Posterior cingulate gyrus (tissue), 11 donors: ENCODE measurements around the gene ZBTB20.

ENCODE experiments used
- DNase-seq, 10 donors: peaks; one replicate each; pipeline versions ENCODE4 v3.0.0 to v3.0.0-alpha.2; 2020 to 2021; ENCODE audit warnings: mixed read lengths in 3 of 10
- intact Hi-C: fragments of 100-400 bp; cut with DNase I; formaldehyde crosslinking; loops from one replicate; pipeline ENCODE4 v1.15.1; 2023

ZBTB20 gene

DNA sequence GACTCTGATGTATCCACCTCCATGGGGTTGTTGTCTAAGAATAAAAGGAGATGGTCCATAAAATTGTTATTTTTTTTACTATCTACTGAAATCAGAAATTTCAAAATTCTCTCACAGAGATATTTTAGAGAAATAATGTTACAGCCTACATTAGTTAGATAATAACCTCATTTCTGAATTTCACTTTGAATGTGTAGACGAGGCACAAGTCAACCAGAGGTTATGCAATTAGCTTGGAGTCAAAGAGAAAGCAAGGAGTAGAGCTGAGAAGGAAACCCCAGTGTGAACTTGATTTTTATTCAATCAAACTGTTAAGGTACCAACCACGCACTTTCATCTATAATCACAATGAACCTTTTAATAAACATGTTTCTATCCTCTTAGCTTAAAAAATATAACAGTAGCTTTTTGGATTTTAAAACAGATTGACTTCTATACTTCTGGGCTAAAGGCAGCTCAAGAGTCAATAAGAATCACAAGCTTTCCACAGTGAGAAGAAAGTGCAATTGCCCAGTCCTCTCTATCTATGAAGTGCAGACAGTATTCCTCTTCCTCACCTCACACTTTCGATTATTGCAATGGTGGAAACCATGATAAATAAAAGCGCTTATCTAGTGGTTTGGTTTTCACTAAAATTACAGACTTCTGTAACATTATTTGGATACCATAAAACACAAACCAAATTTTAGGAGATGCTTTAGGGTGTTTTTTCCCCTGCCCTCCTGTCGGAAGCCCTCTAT is 403.2 kb downstream of the ZBTB20 start:
- DNase-seq, result no peak
- intact Hi-C loops, result no loop called here

DNA sequence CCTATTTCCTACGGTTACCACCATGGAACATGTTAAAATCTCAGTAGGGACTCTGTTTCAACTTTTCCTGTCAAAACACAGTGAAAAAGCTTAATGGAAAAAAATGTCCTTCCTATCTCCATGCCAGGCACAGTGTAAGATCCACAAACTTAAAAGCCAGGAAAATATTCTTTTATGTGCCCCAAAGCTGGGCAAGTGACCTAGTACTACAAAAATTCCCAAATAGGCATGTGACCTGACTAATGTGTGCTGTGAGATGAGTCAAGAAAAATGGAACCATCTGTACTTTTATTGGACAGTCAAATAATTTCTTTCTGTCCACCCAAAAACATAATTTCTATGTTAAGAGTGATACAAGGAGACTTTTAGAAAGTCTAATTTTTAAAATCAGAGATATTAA is 406.0 kb downstream of the ZBTB20 start:
- no peak for DNase-seq

GRCh38 chr3:114739627-114740026 is 407.5 kb downstream of the ZBTB20 start:
- intact Hi-C loops, result no loop called here
- DNase-seq, result no peak

More for the DNA sequence above, 406.0 kb downstream of the ZBTB20 start:
- intact Hi-C loops, result no loop called here

DNA sequence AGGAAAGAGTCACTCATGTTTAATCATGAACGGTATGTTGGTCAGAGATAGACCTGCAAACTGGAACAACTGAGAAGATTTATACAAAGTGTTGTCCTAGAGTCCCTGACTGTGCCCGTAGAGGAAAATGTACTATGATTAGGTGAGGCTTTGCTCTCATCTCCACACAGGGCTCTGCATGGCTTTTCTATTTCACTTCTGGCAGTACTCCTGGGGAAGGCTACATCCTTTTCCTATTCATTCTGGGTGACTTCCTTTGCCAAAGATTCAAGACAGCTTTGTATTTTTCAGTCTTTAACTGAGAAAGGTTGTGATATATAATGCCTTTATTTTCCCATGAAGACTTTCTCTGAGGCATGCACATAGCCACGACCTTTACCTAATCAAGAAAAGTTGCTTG is 414.7 kb downstream of the ZBTB20 start:
- DNase-seq, result no peak
- intact Hi-C loops, result no loop called here

DNA sequence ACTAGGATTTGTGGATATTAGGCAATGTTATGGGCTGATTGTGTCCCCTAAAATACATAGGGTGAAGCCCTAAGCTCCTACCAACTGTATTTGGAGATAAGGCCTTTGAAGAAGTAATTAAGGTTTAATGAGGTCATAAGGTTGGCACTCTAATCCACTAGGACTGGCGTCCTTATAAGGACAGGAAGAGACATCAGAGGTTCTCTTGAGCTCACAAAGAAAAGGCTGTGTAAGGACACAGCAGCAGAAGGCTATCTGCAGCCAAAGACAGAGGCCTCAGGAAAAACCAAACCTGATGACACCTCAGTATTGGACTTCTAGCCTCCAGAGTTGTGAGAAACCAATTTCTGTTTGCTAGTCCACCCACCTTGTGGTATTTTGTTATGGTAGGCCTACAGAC is 416.7 kb downstream of the ZBTB20 start:
- no peak for DNase-seq
- intact Hi-C loops, result no loop called here

- intact Hi-C loops, result no loop called here
- no peak for DNase-seq
Measured at GRCh38 chr3:114727373-114727772, 419.7 kb downstream of the ZBTB20 start.

GRCh38 chr3:114725966-114726365 is 421.1 kb downstream of the ZBTB20 start:
- intact Hi-C loops, result no loop called here
- no peak for DNase-seq

- intact Hi-C loops, result no loop called here
- no peak for DNase-seq
Measured at GRCh38 chr3:114722530-114722929, 424.6 kb downstream of the ZBTB20 start.

- no peak for DNase-seq
- intact Hi-C loops, result no loop called here
Measured at GRCh38 chr3:114721864-114722263, 425.2 kb downstream of the ZBTB20 start.

- intact Hi-C loops, result no loop called here
- DNase-seq, result no peak
Measured at GRCh38 chr3:114721209-114721608, 425.9 kb downstream of the ZBTB20 start.

GRCh38 chr3:114718898-114719210 is 428.2 kb downstream of the ZBTB20 start:
- DNase-seq, result no peak
- intact Hi-C loops, result no loop called here

DNA sequence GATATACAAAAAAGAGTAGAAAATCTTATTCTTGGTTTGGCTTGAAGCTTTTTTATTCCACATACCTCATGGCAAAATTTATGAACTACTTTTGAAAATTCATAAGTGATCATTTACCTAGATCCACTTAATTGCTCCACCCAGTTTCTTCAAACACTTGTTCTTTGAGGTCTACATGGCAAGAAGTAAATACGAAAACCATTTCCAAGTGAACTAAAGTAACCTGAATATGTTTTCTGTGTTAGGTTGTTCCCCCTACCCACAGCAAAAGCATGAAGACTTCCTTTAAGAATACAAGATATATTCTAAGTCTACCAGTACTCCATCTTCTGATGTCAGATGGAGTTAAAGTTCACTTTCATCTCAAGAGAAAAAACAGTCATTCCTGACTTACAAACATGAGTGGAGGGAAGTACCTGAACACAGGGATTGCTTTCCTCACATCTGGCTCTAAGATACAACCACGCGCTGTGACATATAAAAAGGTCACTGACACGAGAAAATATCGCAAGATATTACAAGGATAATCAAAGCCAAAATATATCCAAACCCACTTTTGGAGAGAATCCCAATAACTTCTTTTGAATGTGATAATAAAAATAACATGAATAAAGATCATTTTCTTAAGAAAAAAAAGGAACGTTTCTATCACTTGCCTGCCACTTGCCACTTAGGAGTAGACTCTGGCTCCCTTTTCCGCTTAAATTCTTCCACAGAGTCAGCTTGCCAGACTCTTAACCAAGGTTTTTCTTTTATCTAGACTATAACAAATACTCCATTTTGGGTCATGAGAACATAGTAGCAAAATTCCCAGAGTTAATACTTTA is 428.8 kb downstream of the ZBTB20 start:
- intact Hi-C loops, result no loop called here
- no peak for DNase-seq

- intact Hi-C loops, result no loop called here
- DNase-seq, result no peak
Measured at GRCh38 chr3:114716916-114717315, 430.2 kb downstream of the ZBTB20 start.

- intact Hi-C loops, result no loop called here
Measured at GRCh38 chr3:114716126-114716525, 431.0 kb downstream of the ZBTB20 start.

GRCh38 chr3:114714957-114715460 is 432.1 kb downstream of the ZBTB20 start:
- no peak for DNase-seq
- intact Hi-C loops, result no loop called here

More at GRCh38 chr3:114716126-114716525, 431.0 kb downstream of the ZBTB20 start:
- no peak for DNase-seq

DNA sequence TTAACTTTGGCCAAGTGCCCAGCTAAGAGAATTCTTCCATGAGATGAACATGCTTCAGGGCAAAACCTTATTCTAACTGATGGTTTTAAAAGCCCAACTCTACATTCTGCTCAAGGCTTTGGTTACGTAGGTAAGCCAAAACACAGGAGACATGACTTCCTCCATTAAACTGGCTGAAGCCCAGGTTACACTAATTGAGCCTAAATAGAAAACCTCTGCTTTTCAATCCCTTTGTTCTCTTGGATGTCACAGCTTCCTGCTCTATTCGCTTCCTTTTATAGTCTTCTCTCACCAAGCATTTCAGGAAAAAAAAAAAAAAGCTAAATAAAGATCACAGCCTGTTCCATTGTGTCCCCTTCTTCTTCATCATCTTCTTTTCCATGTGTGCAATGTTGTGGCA is 432.9 kb downstream of the ZBTB20 start:
- DNase-seq, result no peak
- intact Hi-C loops, result no loop called here

DNA sequence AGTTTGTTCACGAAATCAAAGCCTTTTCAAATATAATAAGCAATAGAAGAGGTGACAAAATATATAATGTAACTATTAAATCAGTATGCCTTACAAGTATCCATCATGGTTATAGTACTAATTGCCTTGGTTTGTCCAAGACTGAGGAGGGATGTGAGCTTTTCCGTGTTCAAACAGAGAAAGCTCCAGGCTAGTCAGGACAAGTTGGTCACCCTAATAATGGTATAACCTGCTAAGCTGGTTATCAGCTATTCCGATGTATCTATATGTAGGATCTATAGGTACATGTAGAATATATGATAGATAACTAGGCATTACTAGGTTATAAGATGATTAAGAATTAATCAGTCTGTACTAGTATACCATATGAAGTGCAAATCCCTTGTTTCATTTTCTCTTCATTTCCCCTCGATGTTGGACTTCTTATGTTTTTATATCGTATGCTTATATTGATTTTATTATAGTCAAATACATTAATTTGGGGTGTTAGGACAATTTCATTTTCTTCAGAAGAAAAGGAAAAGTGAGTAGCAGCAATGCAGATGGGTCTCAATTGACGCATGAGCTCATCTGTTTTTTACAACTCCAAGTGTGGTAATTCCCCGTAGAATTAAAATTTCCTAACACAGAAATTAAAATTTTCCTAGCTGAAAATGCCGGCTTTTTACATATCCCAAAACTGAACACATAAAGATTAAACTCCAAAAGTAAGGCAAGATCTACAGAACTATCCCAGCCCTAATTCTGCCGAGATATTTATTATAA is 434.2 kb downstream of the ZBTB20 start:
- intact Hi-C loops, result no loop called here
- DNase-seq, result no peak

DNA sequence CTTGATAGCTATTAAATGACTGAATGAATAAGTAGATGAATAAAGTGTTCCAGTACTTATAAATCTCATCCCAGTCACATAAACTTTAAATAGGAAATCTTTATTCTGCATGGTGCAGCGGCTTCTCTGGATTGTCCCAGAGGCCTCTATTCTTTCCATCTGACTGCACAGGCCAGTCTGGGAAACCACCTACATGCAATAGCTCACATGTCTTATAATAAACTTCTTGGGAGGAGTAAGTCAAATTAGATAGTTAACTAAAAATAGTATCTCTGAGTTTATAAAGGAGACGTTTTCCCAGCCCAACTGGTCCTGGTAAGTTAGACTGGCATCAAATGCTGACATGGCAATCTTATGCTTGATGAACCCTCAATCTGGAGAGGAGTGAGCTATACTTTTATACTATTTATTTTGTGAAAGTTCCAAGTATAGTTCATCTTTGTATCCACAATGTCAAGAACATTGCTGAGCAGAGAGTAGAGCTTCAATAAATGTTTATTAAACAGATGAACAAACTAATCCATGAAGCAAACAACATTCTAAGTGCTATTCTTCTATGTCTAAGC is 435.7 kb downstream of the ZBTB20 start:
- DNase-seq, result no peak
- intact Hi-C loops, result no loop called here

GRCh38 chr3:114709102-114709501 is 438.0 kb downstream of the ZBTB20 start:
- intact Hi-C loops, result no loop called here
- no peak for DNase-seq

DNA sequence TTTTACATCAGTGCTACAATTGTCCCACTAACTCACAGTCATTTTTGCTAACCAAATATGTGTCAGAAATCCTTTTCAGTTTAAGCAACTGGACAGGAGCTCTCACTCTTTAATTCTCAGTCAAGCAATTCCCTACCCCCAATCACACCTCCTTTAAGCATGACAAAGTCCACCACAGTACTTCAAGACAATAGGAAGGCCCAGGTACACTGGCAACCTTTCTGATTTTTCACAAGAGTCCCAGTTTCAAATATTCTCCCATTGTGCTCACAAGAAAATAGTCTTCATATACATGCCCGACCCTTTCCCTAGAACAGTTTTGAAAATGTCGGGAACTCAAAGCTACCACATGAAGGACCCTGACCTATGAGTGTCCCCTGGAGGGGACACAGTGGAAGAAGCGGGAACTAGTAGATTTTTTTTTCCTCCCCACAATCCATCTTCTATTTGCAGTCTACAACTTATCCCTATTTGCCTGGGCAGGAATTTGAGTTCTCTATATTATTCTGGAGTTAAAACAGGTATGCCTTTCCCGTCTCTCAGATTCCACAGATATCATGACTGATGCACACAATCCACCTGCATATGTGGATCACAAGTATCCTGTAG is 439.7 kb downstream of the ZBTB20 start:
- intact Hi-C loops, result no loop called here
- no peak for DNase-seq
